HUES48 (cell line): Measurements from ENCODE around the gene RAB4A.
"Not testable (repeated sequence)": the region's sequence is repeated elsewhere in the genome, so short reads cannot be mapped to it uniquely, and the experiment has no call there.

ENCODE experiments used
- H3K27ac ChIP-seq: one replicate; pipeline ENCODE4 v1.7.0; 2013; ENCODE audit warnings: low read depth, low read length, inconsistent platforms
- H3K27me3 ChIP-seq: 2 replicates; pipeline ENCODE4 v1.6.1; 2013; ENCODE audit warnings: mild to moderate bottlenecking, low read length; ENCODE audit not compliant: control insufficient read depth, insufficient read depth
- H3K36me3 ChIP-seq: 2 replicates; pipeline ENCODE4 v1.6.1; 2013; ENCODE audit warnings: low read length; ENCODE audit not compliant: control insufficient read depth, insufficient read depth
- H3K4me1 ChIP-seq: 2 replicates; pipeline ENCODE4 v1.6.1; 2013; ENCODE audit warnings: mild to moderate bottlenecking, low read length; ENCODE audit not compliant: control insufficient read depth, insufficient read depth
- H3K4me3 ChIP-seq: 2 replicates; pipeline ENCODE4 v1.5.1; 2013; ENCODE audit warnings: mild to moderate bottlenecking, low read depth, low read length
- H3K9ac ChIP-seq: 2 replicates; pipeline ENCODE4 v1.6.1; 2013; ENCODE audit warnings: mild to moderate bottlenecking, low read depth, low read length, moderate library complexity
- H3K9me3 ChIP-seq: 2 replicates; pipeline ENCODE4 v1.6.1; 2013; ENCODE audit warnings: low read length; ENCODE audit not compliant: control insufficient read depth, insufficient read depth

Gene RAB4A

DNA sequence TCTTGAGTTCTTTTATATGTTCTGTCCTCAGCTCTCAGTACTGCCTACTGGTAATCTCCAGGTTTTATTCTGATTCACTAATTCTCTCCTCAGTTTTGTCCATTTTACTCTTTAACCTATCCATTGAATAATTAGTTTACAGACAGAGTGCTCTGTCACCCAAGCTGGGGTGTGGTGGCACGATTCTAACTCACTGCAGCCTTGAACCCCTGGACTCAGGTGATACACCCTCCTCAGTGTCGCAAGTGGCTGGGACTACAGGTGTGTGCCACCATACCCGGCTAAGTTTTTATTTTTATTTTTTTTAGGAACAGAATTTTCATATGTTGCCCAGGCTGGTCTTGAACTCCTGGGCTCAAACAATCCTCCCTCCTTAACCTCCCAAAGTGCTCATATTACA is 14.0 kb downstream of the RAB4A start:
- peaks cover 9% of the 10 kb centered on the region for H3K36me3 ChIP-seq
- no peak overlapping the region for H3K9ac ChIP-seq
- H3K4me1 ChIP-seq, result peaks cover 3% of the 10 kb centered on the region; the same call in 1 of the 2 replicates
- no peak overlapping the region for H3K4me3 ChIP-seq
- H3K9me3 ChIP-seq, result no peaks in the 10 kb centered on the region
- H3K27me3 ChIP-seq, result no peaks in the 10 kb centered on the region
- no peak overlapping the region for H3K27ac ChIP-seq

DNA sequence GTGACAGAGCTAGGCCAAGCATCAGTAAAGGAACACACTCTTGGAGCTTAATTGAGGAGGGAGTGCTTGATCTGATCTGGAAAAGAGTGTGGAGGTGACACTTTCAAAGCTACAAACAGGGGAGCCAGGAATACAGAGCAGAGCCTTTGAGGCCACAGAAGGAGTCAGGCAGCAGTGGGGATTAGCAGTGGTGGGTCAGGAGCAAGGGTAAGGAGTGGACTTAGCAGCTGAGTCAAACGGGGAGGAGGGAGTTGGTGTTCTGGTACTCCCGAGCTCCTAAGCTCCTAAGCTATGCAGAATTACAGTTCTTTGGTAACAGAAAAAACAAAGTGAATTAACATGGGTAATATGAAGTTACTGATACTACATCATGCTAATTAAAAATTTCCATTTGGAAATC is 14.5 kb downstream of the RAB4A start:
- H3K27ac ChIP-seq, result no peak overlapping the region
- H3K9me3 ChIP-seq, result no peaks in the 10 kb centered on the region
- peaks cover 3% of the 10 kb centered on the region; the same call in 1 of the 2 replicates for H3K4me1 ChIP-seq

DNA sequence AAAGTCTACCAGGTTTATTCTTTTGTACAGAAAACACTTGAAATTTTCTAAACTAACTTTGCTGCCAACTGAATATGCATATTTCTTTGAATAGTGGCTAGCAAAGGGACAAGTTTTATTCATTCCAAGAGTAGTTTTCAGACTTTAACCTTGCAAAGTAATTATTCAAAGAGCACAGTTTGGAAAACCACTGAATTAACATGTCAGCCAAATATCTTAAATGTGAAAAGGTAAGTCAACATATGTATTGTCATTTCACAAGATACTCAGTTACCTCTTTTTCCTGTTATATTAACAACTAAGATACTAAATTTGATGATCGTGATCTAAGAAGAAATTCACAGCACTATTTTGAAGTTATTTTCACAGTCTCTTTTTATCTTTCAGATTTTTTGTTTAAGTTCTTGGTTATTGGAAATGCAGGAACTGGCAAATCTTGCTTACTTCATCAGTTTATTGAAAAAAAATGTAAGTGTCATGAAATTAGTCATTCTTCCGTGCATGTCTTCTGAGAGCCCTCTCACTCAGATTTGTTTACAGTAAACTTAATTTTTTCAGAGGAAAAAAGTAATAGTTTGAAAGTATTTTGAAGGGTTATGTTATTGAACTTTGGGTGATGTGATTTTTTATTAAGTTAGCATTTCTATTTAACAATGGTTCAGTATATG is 15.3 kb downstream of the RAB4A start:
- H3K9ac ChIP-seq, result no peak overlapping the region
- H3K27ac ChIP-seq, result no peak overlapping the region
- H3K4me3 ChIP-seq, result no peak overlapping the region
- no peaks in the 10 kb centered on the region for H3K9me3 ChIP-seq
- H3K36me3 ChIP-seq, result peaks cover 20% of the 10 kb centered on the region
- peaks cover 3% of the 10 kb centered on the region; the same call in 1 of the 2 replicates for H3K4me1 ChIP-seq
- H3K27me3 ChIP-seq, result no peaks in the 10 kb centered on the region

More for the DNA sequence above, 14.5 kb downstream of the RAB4A start:
- no peaks in the 10 kb centered on the region for H3K27me3 ChIP-seq
- no peak overlapping the region for H3K4me3 ChIP-seq
- H3K36me3 ChIP-seq, result peaks cover 14% of the 10 kb centered on the region
- H3K9ac ChIP-seq, result no peak overlapping the region

DNA sequence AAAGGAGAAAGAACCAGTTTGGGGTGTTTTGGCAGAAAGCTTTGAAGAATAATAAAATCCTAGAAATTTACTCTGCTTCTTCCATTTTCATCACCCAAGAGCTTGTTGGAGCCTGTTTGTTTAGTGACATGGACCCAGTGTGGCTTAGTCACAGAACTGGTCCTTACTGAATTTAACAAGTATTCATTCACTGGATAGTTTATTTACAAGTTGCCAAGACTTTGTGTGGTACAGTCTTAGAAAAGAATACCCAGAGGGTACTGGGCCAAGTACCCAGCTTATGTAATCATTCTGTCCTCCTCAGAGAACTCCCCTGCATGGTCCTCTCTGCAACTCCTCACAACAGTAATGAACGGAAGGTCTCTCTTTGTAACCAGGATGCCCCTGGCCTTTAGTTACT is 16.4 kb downstream of the RAB4A start:
- Histone ChIP-seq H3K36me3 (peaks cover 20% of the 10 kb centered on the region), H3K27ac (no peak overlapping the region), H3K4me1 (peaks cover 3% of the 10 kb centered on the region; the same call in 1 of the 2 replicates), H3K9ac (no peak overlapping the region), H3K4me3 (no peak overlapping the region), H3K9me3 (no peaks in the 10 kb centered on the region), H3K27me3 (no peaks in the 10 kb centered on the region)

DNA sequence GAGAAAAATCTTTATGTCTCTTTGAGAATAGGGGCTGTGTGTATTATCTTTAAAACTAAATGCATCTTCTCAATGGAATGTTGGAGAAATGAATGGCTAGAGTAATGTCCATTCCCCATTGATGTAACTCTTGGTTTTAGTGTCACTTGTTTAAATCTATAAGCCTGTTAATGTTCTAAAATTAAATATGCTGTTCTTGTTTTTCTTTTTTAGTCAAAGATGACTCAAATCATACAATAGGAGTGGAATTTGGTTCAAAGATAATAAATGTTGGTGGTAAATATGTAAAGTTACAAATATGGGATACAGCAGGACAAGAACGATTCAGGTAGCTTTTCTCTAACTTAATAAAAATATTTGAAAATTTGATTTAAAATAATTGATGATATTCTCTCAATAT is 17.6 kb downstream of the RAB4A start:
- Histone ChIP-seq H3K27ac (no peak overlapping the region), H3K27me3 (no peaks in the 10 kb centered on the region), H3K9me3 (no peaks in the 10 kb centered on the region), H3K9ac (no peak overlapping the region), H3K4me1 (peaks cover 3% of the 10 kb centered on the region; the same call in 1 of the 2 replicates), H3K36me3 (peaks cover 20% of the 10 kb centered on the region), H3K4me3 (no peak overlapping the region)

DNA sequence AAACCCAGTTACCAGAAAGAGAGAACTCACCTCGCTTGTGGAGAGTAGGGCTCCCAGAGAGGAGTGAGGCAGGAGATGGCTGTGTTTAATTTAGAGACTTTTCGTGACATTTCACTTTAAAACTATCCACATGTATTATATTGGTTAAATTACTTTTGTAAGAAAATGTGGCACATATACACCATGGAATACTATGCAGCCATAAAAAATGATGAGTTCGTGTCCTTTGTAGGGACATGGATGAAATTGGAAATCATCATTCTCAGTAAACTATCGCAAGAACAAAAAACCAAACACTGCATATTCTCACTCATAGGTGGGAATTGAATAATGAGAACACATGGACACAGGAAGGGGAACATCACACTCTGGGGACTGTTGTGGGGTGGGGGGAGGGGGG is 20.8 kb downstream of the RAB4A start:
- H3K4me3 ChIP-seq, H3K27ac ChIP-seq, H3K9me3 ChIP-seq, H3K27me3 ChIP-seq, H3K9ac ChIP-seq, H3K4me1 ChIP-seq: not testable (repeated sequence)
- peaks cover 20% of the 10 kb centered on the region for H3K36me3 ChIP-seq

DNA sequence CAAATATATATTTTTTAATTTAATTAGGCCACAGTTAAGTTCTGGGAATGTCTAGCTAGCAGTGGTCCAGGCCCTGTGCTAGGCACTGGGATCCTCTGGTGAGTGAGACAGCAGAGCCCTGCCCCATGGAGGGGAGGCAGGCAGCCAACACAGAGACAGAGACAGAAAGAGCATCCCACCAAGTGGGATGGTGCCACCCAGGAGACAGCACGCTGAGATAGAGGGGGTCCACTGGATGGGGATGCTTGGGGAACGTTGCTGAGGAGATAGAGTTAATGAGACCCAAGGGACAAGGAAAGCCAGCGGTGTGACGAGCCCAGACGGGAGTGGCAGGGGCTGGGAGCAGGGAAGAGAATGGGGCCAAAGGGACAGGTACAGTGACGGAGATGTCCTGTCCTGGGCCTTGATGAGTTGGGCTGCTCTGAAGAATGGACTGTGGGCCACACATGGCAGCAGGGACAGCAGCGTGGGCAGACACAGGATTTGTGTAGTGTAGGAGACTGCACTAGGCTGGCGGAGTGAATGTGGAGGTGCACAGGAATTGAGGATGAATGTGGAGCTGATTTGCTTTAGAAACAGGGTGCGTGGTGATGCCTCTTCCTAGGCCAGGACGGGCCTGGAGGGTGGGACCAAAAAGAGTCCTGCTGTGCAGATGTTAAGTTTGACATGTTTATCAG is 22.8 kb downstream of the RAB4A start:
- Histone ChIP-seq H3K36me3 (peaks cover 34% of the 10 kb centered on the region), H3K4me3 (no peak overlapping the region), H3K9ac (no peak overlapping the region), H3K4me1 (no peaks in the 10 kb centered on the region), H3K9me3 (no peaks in the 10 kb centered on the region), H3K27ac (no peak overlapping the region), H3K27me3 (no peaks in the 10 kb centered on the region)

DNA sequence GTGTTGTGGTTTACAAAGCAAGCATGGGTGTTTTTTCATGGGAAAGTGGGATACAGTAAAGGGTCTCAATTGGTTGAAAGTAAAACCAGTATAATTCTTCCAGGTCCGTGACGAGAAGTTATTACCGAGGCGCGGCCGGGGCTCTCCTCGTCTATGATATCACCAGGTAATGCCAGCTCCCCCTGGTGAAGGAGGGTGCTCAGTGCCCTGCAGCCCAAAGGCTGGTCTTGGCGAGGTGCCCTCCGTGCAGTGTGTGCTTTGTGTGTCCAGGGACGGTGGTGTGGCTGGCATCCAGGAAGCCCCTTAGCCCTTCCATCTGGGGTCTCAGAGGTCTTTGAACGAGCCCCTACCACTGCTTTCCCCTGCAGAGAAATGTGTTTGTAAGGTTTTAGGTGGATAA is 24.8 kb downstream of the RAB4A start:
- Histone ChIP-seq H3K4me1 (no peaks in the 10 kb centered on the region), H3K4me3 (no peak overlapping the region), H3K27me3 (no peaks in the 10 kb centered on the region), H3K9me3 (no peaks in the 10 kb centered on the region), H3K9ac (no peak overlapping the region), H3K36me3 (peaks cover 39% of the 10 kb centered on the region), H3K27ac (no peak overlapping the region)

DNA sequence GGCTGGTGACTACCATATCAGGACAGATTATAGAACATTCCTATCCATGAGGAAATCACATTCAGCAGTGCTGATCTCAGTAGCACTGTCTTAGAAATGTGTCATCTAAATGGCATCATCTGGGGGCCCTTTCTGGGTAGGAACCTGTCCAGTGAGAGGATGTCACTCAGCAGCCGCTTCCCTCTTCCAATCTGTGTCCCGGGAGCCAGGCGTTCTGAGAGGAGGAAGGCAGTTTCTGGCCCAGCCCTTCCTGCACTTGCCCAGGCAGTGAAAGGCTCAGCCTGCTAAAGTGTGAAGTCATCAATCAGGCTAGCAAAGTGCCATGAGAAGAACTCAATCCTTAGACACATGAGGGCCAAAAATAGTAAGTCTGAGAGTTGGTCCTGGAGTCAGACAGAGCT is 25.6 kb downstream of the RAB4A start:
- H3K4me3 ChIP-seq, result no peak overlapping the region
- H3K27me3 ChIP-seq, result no peaks in the 10 kb centered on the region
- no peak overlapping the region for H3K9ac ChIP-seq
- no peaks in the 10 kb centered on the region for H3K9me3 ChIP-seq
- H3K27ac ChIP-seq, result no peak overlapping the region
- H3K36me3 ChIP-seq, result peaks cover 38% of the 10 kb centered on the region
- no peaks in the 10 kb centered on the region for H3K4me1 ChIP-seq

DNA sequence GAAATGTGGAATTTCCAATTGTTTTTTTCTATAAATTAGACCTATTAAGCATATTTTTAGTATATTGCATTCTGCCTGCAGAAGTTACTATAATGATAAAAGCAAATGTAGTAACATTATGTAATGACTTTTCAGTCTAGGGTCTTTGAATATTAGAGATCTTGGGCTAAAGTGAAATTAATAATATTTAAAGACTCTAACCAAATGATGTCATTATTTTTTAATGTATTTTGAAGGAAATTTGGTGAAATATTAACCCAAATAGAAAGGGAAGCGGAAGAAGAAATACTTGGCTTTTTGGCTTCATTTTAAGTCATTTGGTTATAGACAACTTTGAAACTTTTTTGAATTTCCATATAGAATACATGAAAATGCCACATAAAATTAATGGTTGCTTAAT is 26.8 kb downstream of the RAB4A start:
- Histone ChIP-seq H3K9ac (no peak overlapping the region), H3K36me3 (peaks cover 47% of the 10 kb centered on the region), H3K27ac (no peak overlapping the region), H3K4me3 (no peak overlapping the region), H3K27me3 (no peaks in the 10 kb centered on the region), H3K4me1 (no peaks in the 10 kb centered on the region), H3K9me3 (no peaks in the 10 kb centered on the region)

DNA sequence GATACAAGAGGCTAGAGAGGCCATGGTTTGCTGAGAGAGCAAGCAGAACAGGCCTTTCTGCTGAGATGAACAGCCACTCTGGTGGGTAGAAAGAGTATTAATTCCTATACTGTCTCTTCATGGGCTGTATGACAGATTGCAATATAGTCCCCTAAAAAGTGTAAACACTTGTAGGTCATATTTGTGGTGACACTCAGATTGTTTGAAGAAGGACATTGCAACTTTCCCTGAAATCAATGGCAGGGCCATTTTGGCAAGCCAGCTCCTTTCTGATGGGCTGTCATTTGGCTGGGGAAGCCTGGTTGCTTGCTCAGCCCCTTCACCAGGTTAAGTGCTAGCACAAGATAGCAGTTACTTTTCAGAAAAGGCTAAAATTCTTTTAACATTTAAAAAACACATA is 27.5 kb downstream of the RAB4A start:
- Histone ChIP-seq H3K4me3 (no peak overlapping the region), H3K9me3 (no peaks in the 10 kb centered on the region), H3K27ac (no peak overlapping the region), H3K27me3 (no peaks in the 10 kb centered on the region), H3K4me1 (no peaks in the 10 kb centered on the region), H3K9ac (no peak overlapping the region), H3K36me3 (peaks cover 52% of the 10 kb centered on the region)
